HG03432 (cell line): Measurements from ENCODE around the gene UVSSA.

ENCODE experiments used
- ATAC-seq: cut with Tn5 transposase; IDR thresholded peaks from one replicate; pipeline ENCODE4 v1.9.1; 2021; ENCODE audit warnings: mild to moderate bottlenecking, moderate library complexity; ENCODE audit not compliant: unreplicated experiment

UVSSA gene

DNA sequence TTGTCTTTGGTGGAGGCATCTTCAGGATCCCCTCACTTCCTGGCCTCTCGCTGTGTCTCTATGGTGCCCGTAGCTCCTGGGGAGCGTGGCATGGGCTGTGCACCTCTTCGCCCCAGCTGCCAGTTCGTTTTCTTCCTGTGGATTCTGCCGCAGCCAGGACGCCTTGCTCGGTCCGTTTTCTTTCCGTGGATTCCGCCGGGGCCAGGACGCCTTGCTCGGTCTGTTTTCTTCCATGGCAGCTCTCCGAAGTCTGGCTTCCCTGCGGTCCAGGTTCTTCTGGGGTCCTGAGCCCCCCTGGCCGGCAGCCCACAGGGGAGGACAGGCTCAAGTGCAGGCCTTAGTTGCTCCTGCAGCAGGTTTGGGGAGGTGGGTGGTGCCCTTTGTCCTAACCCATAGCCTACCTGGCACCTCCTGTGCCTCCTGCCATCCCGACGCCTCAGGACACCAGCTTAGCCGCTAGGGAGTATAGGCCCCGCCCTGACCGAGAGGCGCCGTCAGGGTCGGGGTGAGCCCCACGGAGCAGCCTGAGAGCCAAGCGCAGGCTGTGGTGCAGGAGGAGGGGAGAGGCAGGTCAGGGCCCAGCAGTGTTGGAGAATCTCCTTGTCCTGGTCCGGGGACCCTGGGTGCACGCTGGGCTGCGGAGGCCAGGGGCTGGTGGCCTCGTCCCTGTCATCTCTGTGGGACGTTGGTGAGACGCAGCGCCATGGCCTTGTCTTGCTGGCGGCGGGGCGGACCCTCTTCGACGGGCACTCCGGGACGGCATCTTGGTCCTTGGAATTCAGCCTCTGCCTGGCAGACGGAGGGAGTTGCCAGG, 27.1 kb downstream of the UVSSA start:
- ATAC-seq = no peak

DNA sequence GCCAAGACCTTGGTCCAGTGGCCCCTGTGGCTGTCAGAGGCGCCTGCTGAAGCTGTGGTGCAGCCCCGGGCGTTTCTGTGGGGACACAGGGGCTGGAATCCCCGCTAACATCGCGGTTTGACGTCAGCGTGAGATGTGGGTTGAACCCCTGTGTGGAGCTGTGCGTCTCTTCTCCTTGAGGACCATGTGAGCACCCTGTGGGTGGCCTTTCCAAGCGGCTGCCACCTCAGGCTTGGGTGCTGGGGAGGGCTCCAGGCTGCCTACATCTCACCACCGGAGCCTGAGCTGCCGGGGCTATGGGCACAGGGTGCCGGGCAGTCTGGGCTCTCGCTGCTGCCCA, 27.7 kb downstream of the UVSSA start:
- no peak for ATAC-seq

DNA sequence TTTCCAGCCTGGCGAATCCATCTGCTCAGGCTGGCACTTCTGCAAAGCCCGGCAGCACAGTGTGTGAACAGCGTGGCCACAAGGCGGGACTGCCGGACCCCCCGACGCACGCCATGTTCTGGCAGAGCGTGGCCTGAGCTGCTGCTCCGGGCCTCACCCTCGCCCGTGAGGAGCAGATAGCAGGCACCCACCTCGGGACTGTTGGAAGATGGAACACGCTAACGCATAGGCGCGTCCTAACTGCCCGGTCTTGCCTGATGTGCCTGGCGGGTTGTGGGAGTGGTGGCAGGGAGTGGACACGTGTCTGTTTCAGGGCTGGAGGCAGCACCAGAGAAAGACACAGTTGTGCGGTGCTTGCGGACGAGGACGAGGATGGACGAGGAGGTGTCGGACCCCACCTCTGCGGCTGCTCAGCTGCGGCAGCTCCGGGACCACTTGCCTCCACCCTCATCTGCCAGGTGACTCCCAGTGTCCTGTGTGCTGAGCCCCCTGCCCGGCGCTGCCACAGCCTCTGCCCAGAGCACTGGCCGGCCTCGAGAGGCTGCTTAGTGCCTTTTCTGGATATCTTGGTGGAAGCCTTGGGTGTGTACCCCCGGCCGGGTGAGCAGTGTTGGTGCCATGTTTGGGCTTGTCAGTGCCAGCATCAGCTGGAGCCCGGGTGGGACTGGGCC, 28.2 kb downstream of the UVSSA start:
- ATAC-seq = no peak

DNA sequence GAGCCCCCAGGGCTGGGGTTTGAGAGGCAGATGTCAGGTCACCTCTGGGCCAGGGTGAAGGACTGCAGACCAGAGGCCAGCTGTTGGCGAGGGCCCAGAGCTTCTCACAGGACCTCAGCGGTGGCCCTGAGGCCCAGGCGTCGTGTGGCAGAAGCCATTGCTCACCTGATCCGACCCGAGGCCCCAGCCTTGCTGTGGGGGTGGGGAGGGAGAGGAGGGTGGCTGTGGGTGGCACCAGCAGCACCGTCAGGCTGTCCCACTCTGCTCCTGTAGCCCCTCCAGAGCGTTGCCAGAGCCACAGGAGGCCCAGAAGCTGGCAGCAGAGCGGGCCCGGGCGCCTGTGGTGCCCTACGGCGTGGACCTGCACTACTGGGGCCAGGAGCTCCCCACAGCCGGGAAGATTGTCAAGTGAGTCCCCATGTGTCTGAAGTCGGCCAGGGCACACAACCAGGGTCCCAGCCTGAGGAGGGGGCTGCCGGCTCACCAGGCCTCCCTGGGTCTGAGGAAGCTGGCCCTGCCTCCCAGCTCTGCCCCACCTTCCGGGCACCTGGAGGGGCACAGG, 28.8 kb downstream of the UVSSA start:
- no peak for ATAC-seq

DNA sequence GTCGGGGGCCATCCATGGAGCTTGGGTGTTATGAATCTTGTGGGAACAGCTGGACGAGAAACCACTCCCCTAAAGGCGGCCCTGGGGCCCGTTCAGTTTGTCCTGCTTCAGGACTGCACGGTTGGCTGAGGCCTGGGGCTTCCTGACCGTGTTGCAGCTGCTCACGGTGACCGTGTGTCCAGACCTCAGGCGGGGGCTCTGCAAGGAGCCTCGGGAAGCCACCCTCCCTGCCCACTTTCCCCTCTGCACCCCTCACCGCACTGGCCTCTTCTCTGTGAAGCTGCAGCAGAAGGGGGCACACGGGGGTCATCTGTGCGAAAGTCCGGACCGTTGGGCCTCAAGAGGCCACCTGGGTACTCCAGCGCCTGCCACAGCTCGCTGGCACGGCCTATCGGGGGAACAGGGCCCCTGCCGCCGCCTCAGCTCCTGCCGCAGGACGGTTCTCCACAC, 29.4 kb downstream of the UVSSA start:
- ATAC-seq = no peak

DNA sequence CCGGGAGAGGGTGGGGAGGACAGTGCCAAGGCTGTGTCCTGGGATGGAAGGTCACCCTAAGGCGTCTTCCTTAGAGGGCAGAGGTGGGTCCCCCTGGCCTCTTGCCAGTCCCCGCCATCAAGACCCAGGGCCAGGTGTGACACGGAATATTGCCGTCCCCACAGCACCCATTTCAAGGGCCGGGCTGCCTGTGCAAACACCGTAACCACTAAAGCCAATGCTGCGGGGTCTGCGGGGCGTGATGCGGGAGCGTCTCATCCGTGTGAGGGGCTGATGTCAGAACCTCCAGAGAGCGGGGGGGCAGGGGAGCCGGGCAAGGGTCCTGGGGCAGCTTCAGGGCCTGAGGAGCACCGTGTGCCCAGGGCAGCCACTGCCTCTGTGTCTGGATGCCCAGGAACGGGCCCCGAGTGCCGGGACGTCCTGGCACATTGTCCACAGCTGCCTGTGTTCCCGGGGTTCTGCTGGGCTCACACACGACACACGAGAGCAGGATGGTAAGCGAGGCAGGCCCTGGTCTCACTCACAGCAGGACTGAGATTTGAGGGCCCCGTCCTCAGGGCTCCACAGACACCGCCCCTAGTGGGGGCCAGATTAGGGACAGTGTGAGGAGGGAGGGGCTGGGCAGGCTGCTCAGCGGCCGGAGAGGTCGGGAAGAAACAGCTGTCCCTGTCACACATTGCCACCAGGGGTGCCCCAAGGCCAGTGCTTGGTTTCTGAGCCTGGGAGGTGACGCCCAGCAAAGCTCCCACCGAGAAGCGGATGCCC, 30.0 kb downstream of the UVSSA start:
- ATAC-seq = no peak

DNA sequence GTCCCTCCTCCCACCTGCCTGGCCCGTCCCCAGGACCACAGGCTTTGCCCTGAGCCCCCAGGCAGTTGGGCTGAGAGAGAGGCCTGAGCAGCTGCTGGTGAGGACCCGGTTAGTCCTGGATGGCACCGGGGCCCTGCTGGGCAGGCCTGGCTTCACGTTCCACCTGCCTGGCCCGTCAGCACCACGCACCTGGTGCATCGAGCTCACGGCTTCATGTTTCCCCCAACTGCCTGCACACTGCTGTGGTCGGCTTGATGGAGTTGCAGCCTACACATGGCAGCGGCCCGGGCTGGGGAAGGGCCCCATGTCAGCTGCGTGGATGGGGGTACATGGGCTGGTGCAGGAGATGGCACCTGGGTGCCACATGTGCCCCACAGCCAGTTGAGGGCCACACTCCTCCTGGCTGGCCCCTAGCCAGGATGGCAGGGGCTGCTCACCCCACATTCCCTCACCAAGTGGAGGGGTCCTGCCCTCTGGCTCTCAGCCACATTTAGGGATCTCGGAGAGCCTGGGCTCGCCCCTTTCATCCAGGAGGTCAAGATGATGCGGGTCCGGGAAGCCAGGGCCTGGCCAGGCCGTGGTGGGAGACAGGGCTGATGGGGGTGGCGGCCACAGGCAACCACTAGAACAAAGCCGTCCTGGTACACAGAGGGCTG, 30.7 kb downstream of the UVSSA start:
- ATAC-seq = no peak

DNA sequence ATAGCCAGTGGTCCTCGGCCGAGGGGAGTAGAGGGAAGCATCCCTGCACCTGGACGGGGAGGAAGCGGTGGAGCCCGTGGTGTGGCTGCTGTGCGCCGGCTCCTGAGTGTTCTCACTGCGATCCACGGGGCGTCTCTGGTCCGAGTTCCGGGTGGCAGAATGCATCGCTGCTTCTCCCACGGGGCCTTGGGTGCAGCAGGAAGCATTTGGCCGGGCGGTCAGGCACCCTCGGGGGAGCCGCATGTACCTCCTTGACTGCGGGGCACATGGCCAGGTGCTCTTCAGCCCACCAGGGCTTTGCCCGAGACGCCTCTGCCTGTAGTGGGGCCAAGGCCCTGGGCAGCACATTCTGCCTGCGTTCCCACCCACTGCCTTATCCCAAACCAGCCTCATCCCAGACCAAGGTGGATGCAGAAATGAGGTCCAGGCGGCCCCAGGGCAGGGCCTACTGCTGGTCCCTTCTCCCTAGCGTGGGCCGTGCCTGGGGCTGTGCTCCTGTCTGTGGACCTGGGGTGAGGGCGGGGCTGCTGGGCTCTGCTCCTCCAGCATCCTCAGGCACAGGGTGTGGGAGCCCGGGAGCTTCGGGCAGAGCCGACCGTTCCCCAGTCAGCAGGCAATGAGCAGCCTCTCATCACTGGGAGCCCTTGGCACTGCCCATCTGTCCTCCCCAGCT, 31.7 kb downstream of the UVSSA start:
- ATAC-seq = no peak

DNA sequence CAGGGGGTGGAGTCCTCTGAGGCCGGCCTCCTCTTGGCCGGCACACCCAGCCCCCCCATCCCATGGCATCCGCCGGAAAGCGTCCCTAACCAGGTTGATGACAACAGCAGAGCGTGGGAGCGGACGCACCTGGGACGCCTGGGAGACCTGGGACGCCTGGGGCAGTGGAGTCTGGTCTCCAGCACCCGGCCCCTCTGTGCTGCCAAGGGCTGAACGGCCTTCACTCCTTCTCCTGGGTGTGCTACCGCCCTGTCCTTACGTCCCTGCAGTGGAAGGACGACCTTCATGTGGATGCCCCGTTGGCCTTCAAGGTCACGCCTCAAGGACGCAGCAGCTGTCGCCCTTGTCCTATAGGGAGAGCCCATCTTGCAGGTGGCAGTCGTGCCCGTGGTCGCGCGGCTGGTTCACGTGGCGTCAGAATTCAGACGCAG, 32.4 kb downstream of the UVSSA start:
- ATAC-seq = no peak

DNA sequence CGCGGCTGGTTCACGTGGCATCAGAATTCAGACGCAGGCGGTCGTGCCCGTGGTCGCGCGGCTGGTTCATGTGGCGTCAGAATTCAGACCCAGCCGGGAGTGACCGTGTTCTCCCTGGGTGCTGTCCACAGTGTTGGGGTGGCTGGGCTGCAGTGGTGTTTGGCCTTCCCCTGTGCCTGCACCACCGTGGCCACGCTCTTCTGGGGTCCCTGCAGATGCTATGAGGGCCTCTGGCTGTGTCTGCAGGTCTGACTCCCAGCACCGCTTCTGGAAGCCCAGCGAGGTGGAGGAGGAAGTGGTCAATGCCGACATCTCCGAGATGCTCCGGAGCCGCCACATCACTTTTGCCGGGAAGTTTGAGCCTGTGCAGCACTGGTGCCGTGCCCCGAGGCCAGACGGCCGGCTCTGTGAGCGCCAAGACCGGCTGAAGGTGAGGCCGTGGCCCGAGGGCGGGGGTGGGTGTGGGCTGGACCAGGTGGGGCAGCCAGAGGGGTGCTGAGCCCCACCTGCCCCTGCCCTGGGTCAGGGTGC, 32.9 kb downstream of the UVSSA start:
- ATAC-seq = no peak

DNA sequence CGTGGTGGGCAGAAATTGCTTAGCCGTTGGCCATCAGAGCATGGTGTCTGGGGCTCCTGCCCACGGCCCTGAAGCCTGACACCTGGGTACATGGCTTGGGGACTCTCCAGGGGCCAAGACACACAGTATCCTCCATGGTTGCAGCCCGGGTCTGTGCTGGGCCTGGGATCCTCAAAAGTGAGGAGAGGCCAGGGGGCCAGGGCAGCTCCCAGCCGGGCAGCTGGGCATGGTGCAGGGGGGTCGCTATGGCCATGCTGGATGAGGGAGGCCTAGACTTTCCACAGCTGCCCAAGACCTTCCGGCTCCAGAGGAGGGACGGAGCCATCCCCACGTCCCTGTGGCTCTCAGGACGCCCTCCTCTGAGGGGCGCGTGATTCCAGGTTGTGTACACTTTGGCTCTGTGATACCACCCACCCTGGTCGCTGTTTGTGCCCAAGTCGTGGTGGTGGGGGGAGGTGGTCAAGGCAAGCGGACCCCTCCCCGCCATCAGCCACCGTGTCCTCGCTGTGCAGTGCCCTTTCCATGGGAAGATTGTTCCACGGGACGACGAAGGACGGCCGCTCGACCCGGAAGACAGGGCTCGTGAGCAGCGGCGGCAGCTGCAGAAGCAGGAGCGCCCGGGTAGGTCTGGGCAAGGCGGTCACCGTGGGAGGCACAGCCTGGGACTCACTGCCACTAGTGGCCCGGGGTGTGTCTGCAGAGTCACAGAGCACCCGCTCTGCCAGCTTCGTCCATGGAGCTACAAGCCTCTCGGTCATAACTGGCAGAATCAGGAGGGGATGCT, 33.6 kb downstream of the UVSSA start:
- no peak for ATAC-seq

DNA sequence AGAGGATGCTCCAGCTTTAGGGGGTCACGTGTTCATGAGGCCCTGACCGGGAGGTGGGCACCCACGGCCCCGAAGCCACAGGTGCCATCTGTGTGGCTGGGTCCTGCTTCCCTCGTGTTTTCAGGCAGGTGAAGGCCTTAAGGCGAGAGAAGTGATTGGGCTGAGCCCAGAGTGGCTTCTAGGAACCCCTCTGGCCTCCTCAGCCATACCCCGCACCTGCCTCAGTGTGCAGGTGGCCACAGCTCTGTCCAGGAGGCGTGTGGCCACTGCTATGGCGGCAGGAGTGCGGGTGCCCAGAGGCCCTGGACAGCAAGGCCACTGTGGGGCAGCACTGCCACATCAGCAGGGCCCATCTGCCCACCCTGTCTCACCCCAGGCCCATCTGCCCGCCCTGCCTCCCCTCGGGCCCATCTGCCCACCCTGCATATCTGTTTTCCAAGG, 34.2 kb downstream of the UVSSA start:
- ATAC-seq = no peak

DNA sequence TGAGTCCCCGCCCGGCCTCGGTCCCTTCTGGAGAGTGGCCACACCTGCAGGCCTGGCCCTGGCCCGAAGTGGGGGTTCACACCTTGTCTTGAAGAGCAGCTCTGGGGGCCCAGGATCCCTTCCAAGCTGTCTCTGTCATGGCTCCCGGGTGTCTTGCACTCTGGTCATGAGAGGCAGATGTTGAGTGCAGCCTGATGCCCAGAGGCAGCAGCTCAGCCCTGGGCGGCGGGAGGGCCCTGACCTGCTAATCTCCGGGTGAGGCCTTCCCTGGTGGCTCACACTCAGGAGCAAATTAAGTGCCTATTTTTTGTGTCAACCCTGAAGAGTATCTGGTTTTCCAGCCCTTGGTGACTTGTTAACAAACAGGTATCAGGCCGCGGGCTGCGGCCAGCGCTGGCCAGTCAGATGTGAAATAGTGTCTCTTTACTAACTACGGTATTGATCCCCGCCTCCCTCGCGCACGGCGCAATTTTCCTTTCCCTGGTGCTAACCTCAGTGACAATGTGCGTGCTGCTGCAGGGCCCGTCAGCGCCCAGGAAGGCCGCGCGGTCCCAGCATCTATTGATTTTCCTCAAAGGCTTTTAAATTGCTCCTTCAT, 35.0 kb downstream of the UVSSA start:
- no peak for ATAC-seq

DNA sequence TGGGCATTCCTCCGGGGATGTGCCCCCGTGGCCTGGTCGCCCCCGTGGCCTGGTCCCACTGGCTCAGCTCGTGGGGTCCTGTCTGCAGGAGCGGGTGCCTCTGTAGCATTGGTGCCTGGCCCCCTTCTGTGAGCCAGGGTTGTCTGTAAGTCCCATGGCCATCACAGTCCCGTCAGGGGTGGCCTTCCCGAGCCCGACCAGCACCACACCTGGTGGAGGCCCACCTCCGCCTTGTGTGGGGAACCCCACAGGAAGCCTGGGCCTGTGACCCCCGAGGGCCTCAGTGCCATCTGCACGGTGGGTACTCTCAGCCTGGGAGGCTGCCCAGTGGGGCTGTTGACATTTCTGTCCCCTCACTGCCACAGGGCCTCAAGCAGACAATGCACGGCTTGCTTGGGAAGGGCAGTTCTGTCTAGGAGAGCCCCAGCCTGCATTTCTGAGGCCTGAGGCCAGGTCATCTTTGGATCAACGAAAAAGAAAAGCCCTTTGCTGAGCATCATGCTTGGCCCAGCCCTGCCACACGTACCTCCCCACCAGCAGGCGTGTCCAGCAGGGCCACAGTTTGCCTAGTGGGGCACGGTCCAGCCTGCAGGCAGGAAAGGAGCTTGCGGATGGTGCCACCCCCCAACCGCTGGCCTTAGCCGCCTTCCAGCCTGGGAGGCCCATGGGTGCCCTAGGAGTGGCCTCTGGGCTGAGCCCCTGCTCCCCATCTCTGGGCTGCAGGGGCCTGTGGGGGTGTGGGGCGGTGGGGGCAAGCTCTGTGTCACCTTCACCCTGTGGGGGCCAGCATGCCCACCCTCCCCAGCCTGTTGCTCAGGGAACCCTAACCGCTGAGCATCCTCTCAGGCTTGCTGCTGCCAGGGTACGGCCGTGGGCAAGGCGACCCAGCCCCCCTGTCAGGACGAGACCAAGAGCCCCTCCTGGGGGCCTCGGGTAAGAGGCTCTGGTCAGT, 36.0 kb downstream of the UVSSA start:
- no peak for ATAC-seq

DNA sequence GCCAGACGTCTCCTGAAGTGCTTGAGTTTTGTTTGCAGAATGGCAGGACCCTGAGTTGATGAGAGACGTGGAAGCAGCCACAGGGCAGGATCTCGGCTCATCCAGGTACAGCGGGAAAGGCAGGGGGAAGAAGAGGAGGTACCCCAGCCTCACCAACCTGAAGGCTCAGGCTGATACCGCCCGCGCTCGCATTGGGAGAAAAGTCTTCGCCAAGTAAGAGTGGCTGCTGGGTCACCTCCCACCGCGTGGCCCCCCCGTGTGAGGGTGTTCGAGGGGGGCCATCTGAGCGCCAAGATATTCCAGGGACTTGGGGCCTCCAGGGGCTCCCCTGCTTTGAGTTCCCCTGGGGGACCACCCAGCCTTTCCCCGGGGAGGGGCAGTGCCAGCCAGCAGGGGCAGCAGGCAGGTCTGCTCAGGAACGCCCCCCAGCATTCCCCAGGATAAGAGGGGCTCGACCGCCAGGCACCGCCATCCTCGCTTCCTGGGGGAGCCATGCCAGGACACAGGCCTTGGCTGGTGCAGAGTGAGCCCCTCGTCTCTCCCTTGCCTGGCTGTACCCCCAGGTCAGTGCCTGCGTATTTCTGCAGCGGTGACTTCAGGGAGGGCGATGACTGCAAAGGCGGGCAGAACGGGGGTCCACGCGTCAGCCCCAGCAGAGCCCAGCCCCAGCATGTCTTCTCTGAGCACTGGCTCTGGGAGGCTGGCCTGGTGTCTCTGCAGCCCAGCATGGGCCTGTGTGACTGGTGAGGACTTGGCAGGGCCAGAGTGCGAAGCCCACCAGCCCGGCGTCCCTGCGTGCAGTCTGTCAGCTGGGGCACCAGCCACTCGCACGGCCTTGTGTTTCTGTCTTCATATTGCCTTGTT, 37.0 kb downstream of the UVSSA start:
- no peak for ATAC-seq

DNA sequence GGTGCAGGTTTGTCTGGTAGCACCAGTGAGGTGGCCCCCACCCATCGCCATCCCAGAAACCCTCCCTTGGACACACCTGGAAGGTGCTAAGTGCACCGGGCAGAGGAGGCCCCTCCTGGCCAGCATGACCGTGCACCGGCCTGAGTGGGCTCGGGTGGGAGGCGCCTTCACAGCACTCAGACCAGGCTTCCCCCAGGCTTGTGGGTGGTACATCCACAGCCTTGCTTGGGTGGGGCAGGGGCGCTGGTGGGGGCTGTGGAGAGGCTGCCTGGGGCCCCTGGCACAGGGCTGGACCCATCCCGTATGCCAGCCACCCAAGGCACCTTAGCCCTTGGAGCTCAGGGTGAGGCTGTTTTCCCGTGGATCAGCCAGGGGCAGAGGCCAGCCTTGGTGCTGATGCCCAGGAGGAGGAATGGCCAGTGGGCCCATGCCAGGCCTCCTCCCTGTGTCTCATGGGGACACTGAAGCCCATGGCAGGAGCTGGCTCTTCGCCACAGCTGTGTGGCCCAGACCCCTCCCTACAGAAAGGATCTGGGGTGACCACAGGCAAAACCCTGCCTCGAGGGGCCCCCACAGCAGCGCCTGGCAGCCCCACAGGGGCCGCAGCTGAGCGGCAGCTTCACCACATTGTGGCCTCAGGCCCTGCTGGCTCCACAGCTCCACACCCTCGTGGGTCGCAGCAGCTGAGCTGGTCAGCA, 37.8 kb downstream of the UVSSA start:
- no peak for ATAC-seq
